Fibroblast of the aortic adventitia (primary cell): ENCODE results near the gene ADGRG6. TPM values are rescaled to one million over a fixed set of nuclear protein-coding genes. Genes with fewer than 3 reads are reported as not detected.

Experiments
- DNase-seq: peaks from one replicate; pipeline ENCODE4 v3.0.0-alpha.2; 2010; ENCODE audit warnings: low read depth
- H3K4me3 ChIP-seq: 2 replicates; pipeline ENCODE4 v1.5.1; 2011; ENCODE audit warnings: low read depth, mild to moderate bottlenecking, control low read depth, low read length, moderate library complexity
- CTCF ChIP-seq: IDR thresholded peaks from 2 replicates; pipeline ENCODE4 v1.5.1; 2011; ENCODE audit warnings: mild to moderate bottlenecking, low read length, control low read depth, inconsistent platforms; ENCODE audit not compliant: insufficient read depth
- total RNA-seq: library from RNA; depleted of rRNA; stranded (reverse); fragments of >200 nt; gene quantifications from 2 replicates; pipeline ENCODE4 v1.2.3, GENCODE V29; 2012; ENCODE audit warnings: low replicate concordance

The ADGRG6 gene
- total RNA-seq, 1 donor, result 1.7 TPM

GRCh38 chr6:142289687-142290086, 12.1 kb upstream of the ADGRG6 start:
- no peak overlapping the region for H3K4me3 ChIP-seq
- DNase-seq, result no peak
- TF ChIP-seq CTCF, result no peak

DNA sequence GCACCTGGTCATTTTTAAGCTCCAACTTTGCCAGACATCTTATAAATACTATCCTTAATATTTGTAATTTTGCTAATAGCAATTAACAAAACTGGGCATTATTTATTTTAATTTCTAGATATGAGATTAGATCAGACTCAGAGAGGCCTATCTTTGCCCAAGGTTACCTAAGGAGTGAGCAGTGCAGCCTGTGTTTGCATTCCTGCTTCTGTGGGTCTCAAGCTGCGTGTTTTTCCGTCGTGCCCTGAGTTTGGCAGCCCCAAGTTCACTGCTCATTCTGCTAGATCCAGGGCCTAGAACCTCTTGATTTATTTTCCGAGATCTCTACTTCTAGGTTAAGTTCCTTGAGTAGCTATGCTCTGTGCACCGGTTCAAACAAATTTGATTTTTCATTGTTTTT, 11.0 kb upstream of the ADGRG6 start:
- no peak overlapping the region for H3K4me3 ChIP-seq
- no peak for TF ChIP-seq CTCF
- no peak for DNase-seq

DNA sequence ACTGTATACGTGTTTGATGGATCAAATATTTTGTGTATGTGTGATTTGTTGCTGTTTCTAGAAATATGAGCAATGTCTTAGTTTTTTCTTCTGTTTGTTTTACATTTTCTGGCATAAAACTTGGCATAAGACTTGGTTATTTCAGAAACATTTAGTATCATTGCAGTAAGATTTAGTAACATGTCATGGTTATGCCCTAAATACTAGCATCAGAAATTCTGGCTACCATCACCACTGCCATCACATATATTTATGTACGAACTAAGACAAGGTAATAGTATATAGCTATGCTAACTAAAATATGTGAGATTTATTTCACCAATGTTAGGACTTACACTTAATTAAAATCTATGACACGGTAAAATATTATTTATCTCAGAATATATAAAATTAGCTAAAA, 10.3 kb upstream of the ADGRG6 start:
- no peak for TF ChIP-seq CTCF
- no peak for DNase-seq
- no peak overlapping the region for H3K4me3 ChIP-seq

- no peak for DNase-seq
- TF ChIP-seq CTCF, result no peak
- no peak overlapping the region for H3K4me3 ChIP-seq
Observed at GRCh38 chr6:142292166-142292924, 9.5 kb upstream of the ADGRG6 start.

GRCh38 chr6:142293121-142293520, 8.7 kb upstream of the ADGRG6 start:
- H3K4me3 ChIP-seq, result no peak overlapping the region
- no peak for DNase-seq
- no peak for TF ChIP-seq CTCF

DNA sequence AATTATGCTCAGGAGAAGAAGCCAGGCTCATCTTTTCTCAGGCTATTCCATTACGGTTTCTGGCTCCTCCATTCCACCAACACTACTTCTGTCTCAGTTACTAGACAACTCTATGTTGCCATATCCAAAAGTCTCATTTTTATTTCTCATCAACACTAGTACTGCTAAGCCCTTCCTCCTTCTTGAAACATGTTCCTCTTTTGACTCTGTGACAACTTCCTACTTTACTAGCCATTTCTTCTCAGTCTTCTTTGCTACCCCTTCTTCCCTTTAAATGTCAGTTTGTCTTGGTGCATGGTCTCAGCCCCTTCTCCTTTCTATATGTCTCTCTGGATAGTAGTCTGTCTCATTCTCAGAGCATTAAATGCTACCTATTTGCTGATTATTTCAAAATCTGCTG, 7.1 kb upstream of the ADGRG6 start:
- no peak for TF ChIP-seq CTCF
- H3K4me3 ChIP-seq, result no peak overlapping the region
- no peak for DNase-seq

DNA sequence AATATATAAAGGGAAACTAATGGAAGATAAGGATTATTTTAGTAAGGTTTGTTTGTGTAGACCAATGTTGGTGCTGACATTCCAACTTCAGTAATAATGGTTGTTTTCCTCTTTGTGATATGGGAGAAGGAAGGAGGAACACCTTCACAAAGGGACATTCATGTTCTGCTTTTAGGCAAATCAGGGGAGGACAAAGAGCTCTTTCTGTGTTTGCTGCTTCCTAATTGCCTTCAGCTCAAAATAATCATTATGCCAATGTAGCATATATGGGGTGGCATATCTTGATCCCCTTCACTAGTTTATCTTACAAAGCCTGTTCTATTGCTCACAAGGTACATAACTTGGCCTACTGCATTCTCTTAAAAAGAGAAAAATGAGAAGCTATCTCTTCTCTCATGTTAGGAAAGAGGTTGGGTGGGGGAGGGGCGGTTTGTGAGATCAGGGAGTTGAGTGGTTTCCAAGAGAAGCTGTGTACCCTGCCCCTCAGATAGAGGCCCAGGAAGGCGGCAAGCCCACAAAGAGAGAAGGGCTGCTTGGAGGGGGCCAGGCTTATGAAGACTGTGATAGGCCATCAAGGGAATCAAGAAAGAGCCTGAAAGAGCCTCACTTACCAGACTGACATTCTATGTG, 4.7 kb upstream of the ADGRG6 start:
- TF ChIP-seq CTCF, result no peak

More for the DNA sequence above, 4.7 kb upstream of the ADGRG6 start:
- DNase-seq, result no peak
- H3K4me3 ChIP-seq, result no peak overlapping the region
